ENCODE data around the gene SPN.

Gene SPN

DNA sequence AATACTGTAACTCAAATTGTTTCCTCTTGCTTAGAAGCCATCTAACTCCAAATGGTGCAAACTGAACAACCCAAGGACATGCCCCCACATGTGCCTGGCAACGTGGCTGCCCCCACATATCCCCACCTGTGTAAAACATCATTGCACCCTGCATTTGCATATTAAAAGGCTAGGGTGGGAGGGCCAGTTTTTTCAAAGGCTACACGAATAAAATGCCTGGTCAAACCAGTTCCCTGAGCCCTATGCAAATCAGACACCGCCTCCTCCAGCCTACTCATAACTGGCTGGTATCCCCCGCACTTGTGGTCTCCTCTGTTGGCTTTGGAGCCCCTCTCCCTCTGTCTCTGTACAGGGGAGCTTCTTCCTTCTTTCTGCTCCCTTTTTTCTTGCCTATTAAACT, 56.0 kb downstream of the SPN start:
- no peak for TF ChIP-seq CTCF (IDR thresholded peaks at IDR 0.05; ENCODE audit: insufficient read depth, low read length, poor library complexity, severe bottlenecking)
- Histone ChIP-seq H3K27me3 (replicated peaks; ENCODE audit: control insufficient read depth, insufficient read depth, low read length) (no peaks in the 10 kb centered on the region), H3K36me3 (ENCODE audit: control insufficient read depth, insufficient read depth, low read length) (no peaks in the 10 kb centered on the region), H3K4me3 (replicated peaks; ENCODE audit: low read depth, low read length) (no peak overlapping the region)
- no peak for DNase-seq (ENCODE audit: extremely low read depth, insufficient read length)

All from GM06990 (cell line).